Measurements from ENCODE around the gene PSMD5.

Gene PSMD5

GRCh38 chr9:120865809-120866208 is 23.1 kb upstream of the PSMD5 start:
- TF ChIP-seq CTCF (conservative IDR thresholded peaks at IDR 0.05; ENCODE audit: low read depth) = no peak

GRCh38 chr9:120865176-120865575 is 22.5 kb upstream of the PSMD5 start:
- TF ChIP-seq CTCF (conservative IDR thresholded peaks at IDR 0.05; ENCODE audit: low read depth) = no peak
- peak overlapping the region; percentile 27 for H3K27ac ChIP-seq
- DNase-seq (ENCODE audit: low spot score) = no peak
- ChIA-PET CTCF (no interaction called here), POLR2A (ENCODE audit: low non-redundant PET) (interaction anchor here (0.6 kb wide), 1 partner anchor 674 kb away, joined by 3 read pairs; no protein-coding TSS in a partner anchor)

More at GRCh38 chr9:120865809-120866208, 23.1 kb upstream of the PSMD5 start:
- CTCF ChIA-PET = no interaction called here
- POLR2A ChIA-PET (ENCODE audit: low non-redundant PET) = interaction anchor here (0.6 kb wide), 1 partner anchor 675 kb away, joined by 3 read pairs; no protein-coding TSS in a partner anchor
- peak overlapping the region; percentile 27 for H3K27ac ChIP-seq
- no peak for DNase-seq (ENCODE audit: low spot score)

- CTCF ChIA-PET = no interaction called here
- TF ChIP-seq CTCF (conservative IDR thresholded peaks at IDR 0.05; ENCODE audit: low read depth) = no peak
- H3K27ac ChIP-seq = peak overlapping the region; percentile 27; the same call in 1 of the 2 replicates
- no peak for DNase-seq (ENCODE audit: low spot score)
- POLR2A ChIA-PET (ENCODE audit: low non-redundant PET) = no interaction called here
Measured at GRCh38 chr9:120864719-120865118, 22.0 kb upstream of the PSMD5 start.

GRCh38 chr9:120863833-120864232 is 21.1 kb upstream of the PSMD5 start:
- CTCF ChIA-PET = interaction anchor here (0.5 kb wide), 1 partner anchor 359 kb away, joined by 4 read pairs; no protein-coding TSS in a partner anchor

GRCh38 chr9:120862452-120862851 is 19.7 kb upstream of the PSMD5 start:
- no peak for DNase-seq (ENCODE audit: low spot score)
- ChIA-PET CTCF (no interaction called here), POLR2A (ENCODE audit: low non-redundant PET) (no interaction called here)
- no peak for TF ChIP-seq CTCF (conservative IDR thresholded peaks at IDR 0.05; ENCODE audit: low read depth)
- peak overlapping the region; percentile 4 for H3K27ac ChIP-seq

More at GRCh38 chr9:120863833-120864232, 21.1 kb upstream of the PSMD5 start:
- DNase-seq (ENCODE audit: low spot score) = no peak
- POLR2A ChIA-PET (ENCODE audit: low non-redundant PET) = no interaction called here
- 0 out of 2 replicates have a peak overlapping the region, but pooled peaks have one; percentile 2 for H3K27ac ChIP-seq
- no peak for TF ChIP-seq CTCF (conservative IDR thresholded peaks at IDR 0.05; ENCODE audit: low read depth)

- no peak for DNase-seq (ENCODE audit: low spot score)
- peak overlapping the region; percentile 4 for H3K27ac ChIP-seq
- no peak for TF ChIP-seq CTCF (conservative IDR thresholded peaks at IDR 0.05; ENCODE audit: low read depth)
- ChIA-PET CTCF (no interaction called here), POLR2A (ENCODE audit: low non-redundant PET) (no interaction called here)
Measured at GRCh38 chr9:120861935-120862334, 19.2 kb upstream of the PSMD5 start.
